K562 (cell line): ENCODE data around the gene RNH1. TPM values are rescaled to one million over a fixed set of nuclear protein-coding genes. Genes with fewer than 3 reads are reported as not detected.

Experiments used
- ARNT ChIP-seq, 2 experiments: fragments of 450-650 bp; IDR thresholded peaks; 2 replicates each; pipeline ENCODE4 v1.6.1; 2016; ENCODE audit warnings: mild to moderate bottlenecking in 1 of 2
- CREM ChIP-seq: IDR thresholded peaks from 2 replicates; pipeline ENCODE4 v1.6.1; 2014; ENCODE audit warnings: antibody characterized with exemption, low read depth
- HMBOX1 ChIP-seq: sonication (generic); IDR thresholded peaks from 2 replicates; pipeline ENCODE4 v1.6.1; 2016
- IRF1 ChIP-seq: sonication (generic); formaldehyde crosslinking; IDR thresholded peaks from 2 replicates; pipeline ENCODE4 v1.8.0; 2022; ENCODE audit warnings: missing genetic modification reagents, mild to moderate bottlenecking, borderline replicate concordance
- KLF1 ChIP-seq: fragments of 450-650 bp; IDR thresholded peaks from 2 replicates; pipeline ENCODE4 v1.6.1; 2016; ENCODE audit warnings: missing genetic modification characterization, missing compliant biosample characterization
- MCM5 ChIP-seq: fragments of 450-650 bp; IDR thresholded peaks from 2 replicates; pipeline ENCODE4 v1.6.1; 2016; ENCODE audit warnings: low read depth
- NFXL1 ChIP-seq: fragments of 450-650 bp; formaldehyde crosslinking; IDR thresholded peaks from 2 replicates; pipeline ENCODE4 v1.4.0; 2021; ENCODE audit warnings: mild to moderate bottlenecking
- OTX1 ChIP-seq: fragments of 450-650 bp; formaldehyde crosslinking; IDR thresholded peaks from 2 replicates; pipeline ENCODE4 v1.4.0; 2022; ENCODE audit warnings: mild to moderate bottlenecking
- PHF8 ChIP-seq: fragments of 200-600 bp; sonication (generic); IDR thresholded peaks from 2 replicates; pipeline ENCODE4 v1.6.1; 2012; ENCODE audit warnings: mixed run types, mild to moderate bottlenecking, inconsistent platforms, low read length, moderate library complexity, borderline replicate concordance
- SAP30 ChIP-seq: fragments of 200-600 bp; sonication (generic); IDR thresholded peaks from 2 replicates; pipeline ENCODE4 v1.6.1; 2012; ENCODE audit warnings: borderline replicate concordance, low read depth, mild to moderate bottlenecking, moderate library complexity, low read length, control low read depth, inconsistent platforms; ENCODE audit not compliant: insufficient read depth, poor library complexity, severe bottlenecking
- SMARCA5 ChIP-seq: fragments of 450-650 bp; IDR thresholded peaks from 2 replicates; pipeline ENCODE4 v1.6.1; 2016
- TFE3 ChIP-seq: fragments of 450-650 bp; formaldehyde crosslinking; IDR thresholded peaks from 2 replicates; pipeline ENCODE4 v1.4.0; 2020; ENCODE audit warnings: mild to moderate bottlenecking, mixed read lengths
- ZBED1 ChIP-seq: IDR thresholded peaks from 2 replicates; pipeline ENCODE4 v1.6.1; 2014
- ZNF217 ChIP-seq: sonication (generic); formaldehyde crosslinking; IDR thresholded peaks from 2 replicates; pipeline ENCODE4 v1.8.0; 2022; ENCODE audit warnings: mild to moderate bottlenecking, missing genetic modification reagents
- ZNF311 ChIP-seq: fragments of 250-450 bp; sonication (Bioruptor Pico); IDR thresholded peaks from 2 replicates; pipeline ENCODE4 v1.4.0; 2020; ENCODE audit warnings: mild to moderate bottlenecking, moderate library complexity
- polyA plus RNA-seq, 8 experiments: library from polyadenylated mRNA; depleted of rRNA in 4 of 8; stranded (reverse) in 5 of 8; unstranded in 3 of 8; fragments of >200 nt; fragmentation: Nextera tagmentation in 2 of 8; fragmentation: Illumina TruSeq in 1 of 8; extraction: Ambion mirVana in 2 of 8; extraction: Trizol in 1 of 8; gene quantifications; 2 replicates each; pipeline versions ENCODE4 v1.2.1 to v1.2.3, GENCODE V29; 2011 to 2014; ENCODE audit warnings: inconsistent platforms in 1 of 8, missing spikeins in 1 of 8
- total RNA-seq, 7 experiments: library from RNA; depleted of rRNA in 6 of 7; stranded (reverse); fragments of >200 nt in 6 of 7; fragmentation: Illumina TruSeq in 2 of 7; extraction: Trizol in 2 of 7; gene quantifications; 2 replicates each; pipeline versions ENCODE4 v1.2.1 to v1.2.3, GENCODE V29; 2011 to 2021; ENCODE audit warnings: low replicate concordance in 1 of 7
- TF ChIP-seq, protein P1 (sequence below): fragments of 250-450 bp; sonication (Bioruptor Pico); IDR thresholded peaks from 2 replicates; pipeline ENCODE4 v1.8.0; 2022; ENCODE audit warnings: moderate library complexity, mild to moderate bottlenecking, inconsistent platforms

The RNH1 gene
- total and polyA plus RNA-seq, 9 of the 15 experiments (the other 6 are each of a cell fraction or from before 2014, with no cell fraction given), result 2.5 to 160 (median 44.3) TPM

DNA sequence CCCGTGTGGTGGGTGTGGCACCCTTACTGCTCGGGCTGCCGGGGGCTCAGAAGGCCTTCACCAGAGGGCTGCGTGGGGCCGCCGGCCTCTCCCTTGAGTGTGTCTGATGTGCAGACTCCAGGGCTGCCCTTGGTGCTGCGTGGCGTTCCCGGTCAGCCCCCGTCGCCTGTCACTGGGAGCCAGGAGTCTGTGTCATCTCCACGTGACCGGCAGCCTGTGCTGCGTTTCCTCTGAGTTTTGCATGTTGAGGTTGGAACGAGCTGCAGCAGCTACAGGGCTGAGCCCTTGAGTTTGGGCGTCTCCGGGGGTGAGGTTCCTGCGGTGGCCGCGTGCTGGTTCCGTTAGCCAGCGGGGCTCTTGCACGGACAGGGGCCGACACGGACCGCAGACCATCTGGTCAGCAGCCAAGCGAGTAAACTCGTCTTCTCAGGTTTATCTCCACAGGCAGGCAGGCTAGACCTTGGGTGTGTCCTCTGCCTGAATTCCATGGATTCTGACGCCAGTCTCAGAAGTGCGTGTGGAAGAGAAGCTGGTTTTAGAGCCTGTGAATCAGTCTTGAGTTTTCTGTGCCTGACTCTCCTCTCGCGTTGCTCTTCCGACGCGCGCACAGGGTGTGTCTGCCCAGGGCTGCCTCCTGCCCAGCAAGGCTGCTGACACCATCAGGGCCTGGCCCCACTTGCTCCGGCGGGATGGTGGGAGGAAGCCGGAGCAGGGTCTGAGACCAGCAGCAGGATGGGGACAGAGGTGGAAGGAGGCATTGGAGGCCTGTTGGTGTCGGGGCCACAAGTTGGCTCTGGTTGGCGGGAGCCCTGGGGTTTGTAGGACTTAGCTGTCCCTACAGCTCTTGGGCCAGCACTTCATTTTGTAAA, 46.5 kb downstream of the RNH1 start (continued):
- 0 out of 2 replicates have a peak, but pooled peaks have one; percentile 14 for TF ChIP-seq SMARCA5
- TF ChIP-seq PHF8, result peak; percentile 26; the same call in 1 of the 2 replicates
- no peak for TF ChIP-seq ARNT (IDR thresholded peaks at IDR 0.05)
- TF ChIP-seq, protein P1, sequence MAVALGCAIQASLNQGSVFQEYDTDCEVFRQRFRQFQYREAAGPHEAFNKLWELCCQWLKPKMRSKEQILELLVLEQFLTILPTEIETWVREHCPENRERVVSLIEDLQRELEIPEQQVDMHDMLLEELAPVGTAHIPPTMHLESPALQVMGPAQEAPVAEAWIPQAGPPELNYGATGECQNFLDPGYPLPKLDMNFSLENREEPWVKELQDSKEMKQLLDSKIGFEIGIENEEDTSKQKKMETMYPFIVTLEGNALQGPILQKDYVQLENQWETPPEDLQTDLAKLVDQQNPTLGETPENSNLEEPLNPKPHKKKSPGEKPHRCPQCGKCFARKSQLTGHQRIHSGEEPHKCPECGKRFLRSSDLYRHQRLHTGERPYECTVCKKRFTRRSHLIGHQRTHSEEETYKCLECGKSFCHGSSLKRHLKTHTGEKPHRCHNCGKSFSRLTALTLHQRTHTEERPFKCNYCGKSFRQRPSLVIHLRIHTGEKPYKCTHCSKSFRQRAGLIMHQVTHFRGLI, result no peak
- no peak for TF ChIP-seq NFXL1
- TF ChIP-seq CREM, result peak; percentile 69; the same call in 1 of the 2 replicates
- TF ChIP-seq SAP30, result peak; percentile 86
- TF ChIP-seq ZNF217 (CRISPR knock-in tag), result no peak
- TF ChIP-seq OTX1, result no peak
- TF ChIP-seq TFE3 (CRISPR knock-in tag), result peak; percentile 58
- TF ChIP-seq ZNF311, result no peak
- TF ChIP-seq ZBED1, result peak; percentile 59; the same call in 1 of the 2 replicates
- TF ChIP-seq IRF1, result no peak
- no peak for TF ChIP-seq MCM5
- peak; percentile 96 for TF ChIP-seq KLF1
- TF ChIP-seq HMBOX1, result peak; percentile 79
